ENCODE measurements around the gene PVALB.

The PVALB gene

DNA sequence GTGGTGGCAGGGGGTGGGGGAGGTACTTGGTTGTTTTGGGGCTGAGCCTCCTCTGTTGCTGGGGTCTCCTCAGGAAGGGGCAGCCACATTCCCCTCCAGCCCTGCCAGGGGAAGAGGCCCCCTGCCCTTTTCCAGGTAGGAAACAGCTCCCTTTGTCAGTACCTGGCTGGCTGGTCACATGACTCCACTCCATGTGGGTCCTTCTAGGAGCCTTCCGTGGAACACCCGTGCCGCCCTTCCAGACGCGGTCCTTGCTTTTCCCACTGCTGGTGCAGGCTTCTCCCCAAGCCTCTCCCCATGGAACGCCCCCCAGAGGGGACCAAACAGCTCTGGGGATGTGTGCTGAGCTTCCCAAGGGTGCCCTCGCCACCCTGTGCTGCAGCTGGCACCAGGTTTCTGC lies 60.8 kb downstream of the PVALB start:
- peak in 1 of 3 donors; percentile 12 for DNase-seq

DNA sequence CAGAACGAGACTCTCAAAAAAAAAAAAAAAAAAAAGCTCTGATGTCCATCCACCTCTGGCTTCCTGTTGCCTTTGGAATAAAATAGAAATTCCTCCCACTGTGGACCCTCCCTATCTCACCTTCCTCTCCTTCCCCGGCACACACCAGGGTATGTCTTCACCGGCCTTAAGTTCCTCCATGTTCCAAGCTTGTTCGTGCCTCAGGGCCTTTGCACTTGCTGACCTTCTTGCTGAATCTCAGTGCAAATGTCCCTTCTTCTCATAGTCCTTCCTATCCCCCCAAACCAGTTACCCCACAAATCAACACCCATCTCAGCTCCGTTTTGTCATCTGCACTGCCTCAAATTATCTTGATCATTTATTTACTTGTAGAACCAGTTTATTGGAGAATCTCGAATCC lies 61.5 kb downstream of the PVALB start:
- peak in 1 of 3 donors; percentile 2 for DNase-seq

DNA sequence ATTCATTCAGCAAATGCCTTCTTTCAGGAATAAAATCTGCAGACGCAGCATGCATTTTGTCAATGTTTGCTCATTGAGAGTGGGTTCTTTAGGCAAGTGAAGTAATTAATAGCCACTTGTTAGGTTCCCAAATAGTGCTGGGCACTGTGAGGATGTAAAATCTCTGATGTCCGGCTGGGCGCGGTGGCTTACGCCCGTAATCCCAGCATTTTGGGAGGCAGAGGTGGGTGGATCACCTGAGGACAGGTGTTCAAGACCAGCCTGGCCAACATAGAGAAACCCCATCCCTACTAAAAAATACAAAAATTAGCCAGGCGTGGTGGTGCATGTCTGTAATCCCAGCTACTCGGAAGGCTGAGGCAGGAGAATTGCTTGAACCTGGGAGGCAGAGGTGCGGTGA lies 62.0 kb downstream of the PVALB start:
- DNase-seq = peak in 1 of 3 donors; percentile 6

DNA sequence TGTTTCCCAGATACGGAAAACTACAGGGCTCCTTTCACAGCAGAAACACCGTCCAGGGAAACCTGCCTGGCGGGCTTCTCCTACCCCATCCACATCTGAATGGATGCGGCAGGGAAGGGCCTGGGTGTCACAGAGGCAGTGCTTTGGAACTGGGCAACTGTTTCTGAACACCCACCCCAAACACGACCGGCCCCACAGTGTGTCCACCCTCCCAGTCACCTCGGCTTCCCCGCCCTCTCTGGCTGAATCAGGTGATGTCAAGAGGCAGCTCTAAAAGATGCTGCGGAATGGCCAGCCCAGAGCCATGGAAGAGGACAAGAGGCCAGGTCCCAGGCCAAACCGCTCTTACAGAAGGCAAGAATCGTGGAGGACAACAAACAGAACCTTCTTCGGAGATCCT lies 62.9 kb downstream of the PVALB start:
- DNase-seq = peak in 1 of 3 donors; percentile 10

DNA sequence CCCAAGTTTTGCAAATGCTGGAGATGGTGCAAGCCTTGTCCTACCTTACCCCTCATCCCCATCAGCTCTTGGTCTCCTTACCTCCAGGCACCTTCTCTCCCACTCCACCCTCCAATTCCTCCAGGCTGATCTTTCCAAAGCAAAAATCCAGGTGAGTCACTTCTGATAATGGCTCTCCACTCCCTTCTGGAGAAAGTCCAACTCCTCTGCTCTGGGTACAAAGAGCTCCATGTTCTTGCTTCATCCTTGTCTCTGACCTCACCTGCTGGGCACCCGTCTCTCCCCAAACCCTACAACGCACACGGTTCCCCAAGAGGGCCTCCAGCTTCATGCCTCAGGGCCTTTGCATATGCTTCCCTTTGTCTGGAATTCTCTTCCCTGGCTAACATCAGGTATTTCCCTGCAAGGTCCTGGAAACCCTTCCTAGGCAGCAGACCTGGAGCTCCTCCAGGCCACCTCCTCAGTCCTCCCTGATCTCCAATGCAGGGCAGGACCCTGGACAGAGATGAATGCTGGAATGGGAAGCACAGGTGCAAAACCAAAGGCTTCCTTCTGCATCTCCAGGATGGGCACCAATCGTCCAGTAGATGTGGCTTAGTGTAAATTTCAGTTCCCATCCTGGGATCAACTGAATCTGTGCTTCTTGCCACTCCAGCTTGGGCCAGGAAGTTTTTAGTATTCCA lies 63.6 kb downstream of the PVALB start:
- DNase-seq = peak in 1 of 3 donors; percentile 16

All from suppressor macrophage treated with lipopolysaccharide for 1 hour (primary cell).